ENCODE results near the gene ZNF469. TPM values are rescaled to one million over a fixed set of nuclear protein-coding genes. Genes with fewer than 3 reads are reported as not detected.

ZNF469 gene, protein sequence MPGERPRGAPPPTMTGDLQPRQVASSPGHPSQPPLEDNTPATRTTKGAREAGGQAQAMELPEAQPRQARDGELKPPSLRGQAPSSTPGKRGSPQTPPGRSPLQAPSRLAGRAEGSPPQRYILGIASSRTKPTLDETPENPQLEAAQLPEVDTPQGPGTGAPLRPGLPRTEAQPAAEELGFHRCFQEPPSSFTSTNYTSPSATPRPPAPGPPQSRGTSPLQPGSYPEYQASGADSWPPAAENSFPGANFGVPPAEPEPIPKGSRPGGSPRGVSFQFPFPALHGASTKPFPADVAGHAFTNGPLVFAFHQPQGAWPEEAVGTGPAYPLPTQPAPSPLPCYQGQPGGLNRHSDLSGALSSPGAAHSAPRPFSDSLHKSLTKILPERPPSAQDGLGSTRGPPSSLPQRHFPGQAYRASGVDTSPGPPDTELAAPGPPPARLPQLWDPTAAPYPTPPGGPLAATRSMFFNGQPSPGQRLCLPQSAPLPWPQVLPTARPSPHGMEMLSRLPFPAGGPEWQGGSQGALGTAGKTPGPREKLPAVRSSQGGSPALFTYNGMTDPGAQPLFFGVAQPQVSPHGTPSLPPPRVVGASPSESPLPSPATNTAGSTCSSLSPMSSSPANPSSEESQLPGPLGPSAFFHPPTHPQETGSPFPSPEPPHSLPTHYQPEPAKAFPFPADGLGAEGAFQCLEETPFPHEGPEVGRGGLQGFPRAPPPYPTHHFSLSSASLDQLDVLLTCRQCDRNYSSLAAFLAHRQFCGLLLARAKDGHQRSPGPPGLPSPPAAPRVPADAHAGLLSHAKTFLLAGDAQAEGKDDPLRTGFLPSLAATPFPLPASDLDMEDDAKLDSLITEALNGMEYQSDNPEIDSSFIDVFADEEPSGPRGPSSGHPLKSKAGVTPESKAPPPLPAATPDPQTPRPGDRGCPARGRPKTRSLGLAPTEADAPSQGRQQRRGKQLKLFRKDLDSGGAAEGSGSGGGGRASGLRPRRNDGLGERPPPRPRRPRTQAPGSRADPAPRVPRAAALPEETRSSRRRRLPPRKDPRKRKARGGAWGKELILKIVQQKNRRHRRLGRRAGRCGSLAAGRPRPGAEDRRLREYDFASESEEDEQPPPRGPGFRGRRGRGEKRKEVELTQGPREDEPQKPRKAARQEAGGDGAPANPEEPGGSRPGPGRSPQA (N-terminal part only)
- under 1 TPM; 0.17 to 0.49 (median 0.40) TPM for total RNA-seq

DNA sequence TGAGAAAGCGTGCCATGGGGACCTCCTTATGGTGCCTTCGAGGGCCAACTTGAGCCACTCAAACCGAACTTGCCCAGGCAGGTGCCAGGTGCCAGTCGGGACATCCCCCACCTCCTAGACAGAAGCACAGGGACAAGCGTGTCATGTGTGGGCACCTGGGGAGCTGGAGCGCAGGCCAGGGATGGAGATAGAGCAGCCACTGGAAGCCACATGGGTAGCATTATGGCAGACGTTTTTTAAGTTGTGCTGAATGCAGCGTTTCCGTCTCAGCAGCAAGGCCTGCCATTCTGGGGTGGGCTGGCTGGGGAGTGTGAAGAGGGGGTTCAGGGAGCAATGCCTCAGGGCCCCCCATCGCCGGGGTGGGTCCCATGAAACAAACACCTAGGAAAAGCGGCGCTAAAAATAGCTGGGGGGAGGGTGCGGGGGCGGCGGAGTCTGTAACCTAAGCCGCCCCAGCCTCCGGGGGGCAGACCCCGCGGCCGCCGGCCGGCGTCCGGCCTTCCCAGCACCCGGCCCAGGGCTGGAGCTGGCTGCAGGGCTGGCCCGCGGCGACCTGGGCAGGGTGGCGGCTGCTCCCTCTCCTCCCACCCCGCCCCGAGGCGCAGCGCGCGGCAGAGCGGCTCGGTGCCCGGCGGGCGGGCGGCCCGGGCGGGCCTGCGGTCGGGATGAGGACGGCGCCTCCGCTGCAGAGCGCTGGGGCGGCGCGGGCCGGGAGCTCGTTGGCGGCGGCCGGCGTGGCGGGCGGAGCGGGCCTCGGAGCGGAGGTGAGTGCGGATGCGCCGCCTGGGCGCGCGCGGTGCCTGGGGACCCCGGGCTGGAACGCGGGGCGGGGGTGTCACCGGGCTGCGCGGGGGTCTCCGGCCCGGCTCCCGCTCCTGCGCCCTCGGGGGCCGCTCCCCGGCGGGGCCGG, at the start of gene ZNF469:
Gene ZNF469, plus strand, starts transcription at position 469 of the 910 bp plus-strand sequence. CDS start 44,512 bp downstream, outside the sequence.
- no peak for DNase-seq (ENCODE audit: low spot score in 2 of 2)
- TF ChIP-seq, protein P1, sequence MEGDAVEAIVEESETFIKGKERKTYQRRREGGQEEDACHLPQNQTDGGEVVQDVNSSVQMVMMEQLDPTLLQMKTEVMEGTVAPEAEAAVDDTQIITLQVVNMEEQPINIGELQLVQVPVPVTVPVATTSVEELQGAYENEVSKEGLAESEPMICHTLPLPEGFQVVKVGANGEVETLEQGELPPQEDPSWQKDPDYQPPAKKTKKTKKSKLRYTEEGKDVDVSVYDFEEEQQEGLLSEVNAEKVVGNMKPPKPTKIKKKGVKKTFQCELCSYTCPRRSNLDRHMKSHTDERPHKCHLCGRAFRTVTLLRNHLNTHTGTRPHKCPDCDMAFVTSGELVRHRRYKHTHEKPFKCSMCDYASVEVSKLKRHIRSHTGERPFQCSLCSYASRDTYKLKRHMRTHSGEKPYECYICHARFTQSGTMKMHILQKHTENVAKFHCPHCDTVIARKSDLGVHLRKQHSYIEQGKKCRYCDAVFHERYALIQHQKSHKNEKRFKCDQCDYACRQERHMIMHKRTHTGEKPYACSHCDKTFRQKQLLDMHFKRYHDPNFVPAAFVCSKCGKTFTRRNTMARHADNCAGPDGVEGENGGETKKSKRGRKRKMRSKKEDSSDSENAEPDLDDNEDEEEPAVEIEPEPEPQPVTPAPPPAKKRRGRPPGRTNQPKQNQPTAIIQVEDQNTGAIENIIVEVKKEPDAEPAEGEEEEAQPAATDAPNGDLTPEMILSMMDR (IDR thresholded peaks at IDR 0.05) = no peak
- TF ChIP-seq POLR2A (IDR thresholded peaks at IDR 0.05) = no peak
- 19 to 24% methylated on average over 25 to 28 of the region's 87 CpGs for whole genome bisulfite sequencing, 2 donors
- no peak within 1 kb of the TSS for H3K4me3 ChIP-seq (ENCODE audit: low read depth, poor library complexity, severe bottlenecking)
- intact Hi-C loops (cut with DNase I; ENCODE audit: low total_unique reads) = no loop called here

DNA sequence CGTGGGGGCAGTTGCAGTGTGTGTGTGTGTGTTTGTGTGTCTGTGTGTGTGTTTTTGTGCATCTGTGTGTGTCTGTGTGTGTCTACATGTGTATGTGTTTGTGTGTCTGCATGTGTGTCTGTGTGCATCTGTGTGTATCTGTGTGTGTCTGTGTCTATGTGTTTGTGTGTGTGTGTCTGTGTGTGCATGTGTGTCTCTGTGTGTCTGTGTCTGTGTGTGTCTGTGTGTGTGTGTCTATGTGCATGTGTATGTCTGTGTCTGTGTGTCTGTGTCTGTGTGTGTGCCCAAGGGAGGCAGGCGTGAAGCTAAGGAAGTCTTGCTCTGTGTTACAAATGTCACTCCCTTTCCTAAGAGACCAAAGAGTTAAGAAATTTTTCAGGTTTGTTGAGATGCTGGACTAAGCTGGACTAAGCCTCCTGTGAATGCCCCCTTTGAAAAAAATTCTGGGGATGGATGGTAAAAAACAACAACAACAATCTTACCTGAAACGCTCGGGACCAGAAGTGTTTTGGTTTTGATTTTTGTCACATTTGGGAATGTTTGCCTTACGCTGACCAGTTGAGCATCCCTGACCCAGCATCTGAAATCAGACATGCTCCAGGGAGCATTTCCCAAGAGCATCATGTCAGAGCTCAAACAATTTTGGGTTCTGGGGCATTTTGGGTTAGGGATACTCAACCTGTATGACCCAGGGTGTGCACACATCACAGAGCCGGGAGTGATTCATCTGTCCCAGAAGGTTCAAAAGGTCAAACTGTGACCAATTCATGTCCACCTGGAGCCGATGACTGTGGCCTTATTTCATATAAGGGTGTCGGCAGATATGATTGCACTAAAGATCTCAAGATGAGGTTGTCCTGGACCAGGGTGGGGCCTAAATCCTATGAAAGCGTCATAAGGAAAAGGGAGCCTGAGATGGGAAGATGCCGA, 48.6 kb upstream of the ZNF469 start:
- DNase-seq (ENCODE audit: low spot score in 2 of 2) = no peak
- 75 to 81% methylated on average over 10 of the region's 10 CpGs for WGBS, 2 donors
- no peak overlapping the region for H3K4me3 ChIP-seq (ENCODE audit: low read depth, poor library complexity, severe bottlenecking)
- TF ChIP-seq POLR2A (IDR thresholded peaks at IDR 0.05) = no peak
- TF ChIP-seq, protein P1 (IDR thresholded peaks at IDR 0.05) = peak in 1 of 3 donors; percentile 31
- intact Hi-C loops (cut with DNase I; ENCODE audit: low total_unique reads) = no loop called here

- intact Hi-C loops (cut with DNase I; ENCODE audit: low total_unique reads) = no loop called here
- WGBS, 2 donors = 80 to 83% methylated on average over 26 to 28 of the region's 29 CpGs
- no peak for TF ChIP-seq POLR2A (IDR thresholded peaks at IDR 0.05)
- TF ChIP-seq, protein P1 (IDR thresholded peaks at IDR 0.05) = no peak
- DNase-seq (ENCODE audit: low spot score in 2 of 2) = no peak
- no peak overlapping the region for H3K4me3 ChIP-seq (ENCODE audit: low read depth, poor library complexity, severe bottlenecking)
Measured at GRCh38 chr16:88334778-88335720, 47.7 kb upstream of the ZNF469 start.

DNA sequence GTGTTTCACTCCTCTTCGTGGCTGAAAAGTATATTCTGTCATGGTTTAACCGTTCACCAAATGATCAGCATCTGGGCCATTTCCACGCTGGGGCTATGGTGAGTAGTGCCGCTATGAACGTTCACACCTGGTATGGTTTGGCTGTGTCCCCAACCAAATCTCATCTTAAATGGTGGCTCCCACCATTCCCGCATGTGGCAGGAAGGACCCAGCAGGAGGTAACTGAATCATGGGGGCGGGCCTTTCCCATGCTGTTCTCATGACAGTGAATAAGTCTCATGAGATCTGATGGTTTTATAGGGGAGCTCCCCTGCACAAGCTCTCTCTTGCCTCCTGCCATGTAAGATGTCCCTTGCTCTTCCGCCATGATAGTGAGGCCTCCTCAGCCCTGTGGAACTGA, 45.7 kb upstream of the ZNF469 start:
- TF ChIP-seq, protein P1 (IDR thresholded peaks at IDR 0.05) = no peak
- no peak for TF ChIP-seq POLR2A (IDR thresholded peaks at IDR 0.05)
- DNase-seq (ENCODE audit: low spot score in 2 of 2) = no peak
- intact Hi-C loops (cut with DNase I; ENCODE audit: low total_unique reads) = no loop called here
- no peak overlapping the region for H3K4me3 ChIP-seq (ENCODE audit: low read depth, poor library complexity, severe bottlenecking)
- 89 to 91% methylated on average over 8 of the region's 8 CpGs for WGBS, 2 donors

All from lower leg skin (tissue), 4 donors.